SK-N-SH (cell line): ENCODE data around the gene RIMKLA. TPM values are rescaled to one million over a fixed set of nuclear protein-coding genes. Genes with fewer than 3 reads are reported as not detected.

Experiments
- CTCF ChIA-PET: fragments of 300-600, 350-600 bp; formaldehyde crosslinking; extraction: SDS; loops from one replicate; lab custom pipeline; 2021; lab: Yijun Ruan, JAX
- POLR2A ChIA-PET: fragments of 350-600 bp; sonication (Branson Sonifier 250); formaldehyde crosslinking; extraction: SDS; loops from one replicate; lab custom pipeline; 2020; ENCODE audit warnings: antibody characterized with exemption, inconsistent platforms; lab: Yijun Ruan, JAX
- DNase-seq: peaks from one replicate; pipeline ENCODE4 v3.0.0; 2012
- H2AFZ ChIP-seq: fragments of 200-600 bp; sonication (generic); 2 replicates; pipeline ENCODE4 v1.8.1; 2016; ENCODE audit warnings: antibody characterized with exemption, mild to moderate bottlenecking, low read depth
- H3F3A ChIP-seq: fragments of 200-600 bp; sonication (generic); replicated peaks from 2 replicates; pipeline ENCODE3; 2016; ENCODE audit warnings: antibody characterized with exemption, mild to moderate bottlenecking; ENCODE audit not compliant: insufficient read depth
- H3K27ac ChIP-seq, 2 experiments: fragments of 200-500 bp in 1 of 2; fragments of 200-600 bp in 1 of 2; sonication (Bioruptor generic) in 1 of 2; sonication (generic), shearing (Covaris generic) in 1 of 2; 2 replicates each; pipeline versions ENCODE4 v1.5.1 to v1.6.1; 2014 to 2016; ENCODE audit warnings: low read depth in 2 of 2, inconsistent platforms in 1 of 2, low read length in 1 of 2, mild to moderate bottlenecking in 1 of 2, mixed read lengths in 1 of 2
- H3K27me3 ChIP-seq: fragments of 200-600 bp; sonication (generic), shearing (Covaris generic); 2 replicates; pipeline ENCODE4 v1.6.1; 2016; ENCODE audit warnings: mixed run types; ENCODE audit not compliant: insufficient read depth
- H3K36me3 ChIP-seq, 2 experiments: fragments of 200-500 bp in 1 of 2; fragments of 200-600 bp in 1 of 2; sonication (Bioruptor generic) in 1 of 2; sonication (generic) in 1 of 2; replicated peaks in 1 of 2; 2 replicates each; pipeline versions ENCODE3 to v1.5.1; 2014 to 2016; ENCODE audit warnings: low read length in 1 of 2, mild to moderate bottlenecking in 1 of 2; ENCODE audit not compliant: insufficient read depth in 2 of 2, control insufficient read depth in 1 of 2
- H3K4me1 ChIP-seq, 2 experiments: fragments of 200-500 bp in 1 of 2; fragments of 200-600 bp in 1 of 2; sonication (Bioruptor generic) in 1 of 2; sonication (generic), shearing (Covaris generic) in 1 of 2; 2 replicates each; pipeline versions ENCODE4 v1.5.1 to v1.6.1; 2014 to 2016; ENCODE audit warnings: low read depth in 1 of 2, low read length in 1 of 2, mixed run types in 1 of 2; ENCODE audit not compliant: insufficient read depth in 2 of 2, control insufficient read depth in 1 of 2
- H3K4me2 ChIP-seq: fragments of 200-600 bp; sonication (generic), shearing (Covaris generic); 2 replicates; pipeline ENCODE4 v1.6.1; 2017; ENCODE audit warnings: mixed run types
- H3K4me3 ChIP-seq, 2 experiments: fragments of 200-500 bp in 1 of 2; fragments of 200-600 bp in 1 of 2; sonication (Bioruptor generic) in 1 of 2; sonication (generic), shearing (Covaris generic) in 1 of 2; 2 replicates each; pipeline versions ENCODE4 v1.5.1 to v1.8.1; 2014 to 2016; ENCODE audit warnings: low read depth in 2 of 2, inconsistent platforms in 1 of 2, low read length in 1 of 2, mild to moderate bottlenecking in 1 of 2, mixed read lengths in 1 of 2, moderate library complexity in 1 of 2
- H3K79me2 ChIP-seq: fragments of 200-600 bp; sonication (generic); 2 replicates; pipeline ENCODE4 v1.8.1; 2017; ENCODE audit warnings: mild to moderate bottlenecking; ENCODE audit not compliant: insufficient read depth
- H3K9ac ChIP-seq: fragments of 200-600 bp; sonication (generic); 2 replicates; pipeline ENCODE4 v1.6.1; 2017; ENCODE audit warnings: mixed run types
- H3K9me2 ChIP-seq: fragments of 200-600 bp; sonication (generic); 2 replicates; pipeline ENCODE4 v1.6.1; 2017; ENCODE audit warnings: mixed run types
- H3K9me3 ChIP-seq: fragments of 200-600 bp; sonication (generic); 2 replicates; pipeline ENCODE4 v1.6.1; 2017; ENCODE audit warnings: mixed run types, mild to moderate bottlenecking, moderate library complexity
- H4K20me1 ChIP-seq: fragments of 200-600 bp; sonication (generic); 2 replicates; pipeline ENCODE4 v1.6.1; 2017; ENCODE audit warnings: mild to moderate bottlenecking, mixed run types; ENCODE audit not compliant: insufficient read depth
- CTCF ChIP-seq: fragments of 200-600 bp; sonication (generic); IDR thresholded peaks from 2 replicates; pipeline ENCODE4 v1.6.1; 2017; ENCODE audit warnings: antibody characterized with exemption, mild to moderate bottlenecking, moderate library complexity
- ELF1 ChIP-seq: IDR thresholded peaks from 2 replicates; pipeline ENCODE4 v1.4.0; 2012
- FOSL2 ChIP-seq: IDR thresholded peaks from 2 replicates; pipeline ENCODE4 v1.4.0; 2012; ENCODE audit warnings: low read depth, mild to moderate bottlenecking, moderate library complexity, borderline replicate concordance
- MXI1 ChIP-seq: IDR thresholded peaks from 2 replicates; pipeline ENCODE4 v1.6.1; 2012; ENCODE audit warnings: mild to moderate bottlenecking, low read depth, low read length, improper control_type of control experiment
- NFIC ChIP-seq: IDR thresholded peaks from 2 replicates; pipeline ENCODE4 v1.4.0; 2012; ENCODE audit warnings: borderline replicate concordance
- NRF1 ChIP-seq: IDR thresholded peaks from 2 replicates; pipeline ENCODE4 v1.6.1; 2012; ENCODE audit warnings: low read depth, mild to moderate bottlenecking, low read length
- POLR2AphosphoS5 ChIP-seq: IDR thresholded peaks from 2 replicates; pipeline ENCODE4 v1.6.1; 2012; ENCODE audit warnings: low read depth, low read length
- RAD21 ChIP-seq: IDR thresholded peaks from 2 replicates; pipeline ENCODE4 v1.6.1; 2012; ENCODE audit warnings: mild to moderate bottlenecking, low read length
- RCOR1 ChIP-seq: fragments of 150-350 bp; IDR thresholded peaks from 2 replicates; pipeline ENCODE4 v1.6.1; 2017; ENCODE audit warnings: antibody characterized with exemption, low read length
- TAF1 ChIP-seq: IDR thresholded peaks from 2 replicates; pipeline ENCODE4 v1.6.1; 2012; ENCODE audit warnings: low read depth, mild to moderate bottlenecking, low read length, moderate library complexity, borderline replicate concordance
- TCF12 ChIP-seq: IDR thresholded peaks from 2 replicates; pipeline ENCODE4 v1.4.0; 2012
- TEAD4 ChIP-seq: IDR thresholded peaks from 2 replicates; pipeline ENCODE4 v1.4.0; 2012; ENCODE audit warnings: mild to moderate bottlenecking, borderline replicate concordance; ENCODE audit not compliant: insufficient read depth
- WGBS: methylation state at CpG from one replicate; pipeline ENCODE4 v1.1.6; 2017; ENCODE audit warnings: low lambda C conversion rate; 5-methylcytosine and 5-hydroxymethylcytosine counted together
- polyA plus RNA-seq, 3 experiments: library from polyadenylated mRNA; depleted of rRNA; stranded (reverse); fragments of >200 nt; gene quantifications; 2 replicates each; pipeline ENCODE4 v1.2.3, GENCODE V29; 2012

Gene RIMKLA
- polyA plus RNA-seq, 1 of the 3 experiments (the other 2 are of a cell fraction) = 0.08 TPM

GRCh38 chr1:42430286-42431135 lies 49.9 kb downstream of the RIMKLA start:
- DNase-seq = no peak
- Histone ChIP-seq H3K27me3 (no peaks in the 10 kb centered on the region; the same call in 1 of the 2 replicates), H3K9me3 (no peaks in the 10 kb centered on the region), H3K4me1 (no peaks in the 10 kb centered on the region), H3K4me2 (no peak overlapping the region), H4K20me1 (no peaks in the 10 kb centered on the region), H2AFZ (no peak overlapping the region), H3K79me2 (no peaks in the 10 kb centered on the region), H3K4me3 (no peak overlapping the region), H3K36me3 (no peaks in the 10 kb centered on the region), H3F3A (no peaks in the 10 kb centered on the region), H3K9me2 (no peaks in the 10 kb centered on the region), H3K9ac (no peak overlapping the region), H3K27ac (no peak overlapping the region)
- TF ChIP-seq FOSL2 = no peak
- no peak for TF ChIP-seq RCOR1
- no peak for TF ChIP-seq NFIC
- TF ChIP-seq TEAD4 = no peak
- no peak for TF ChIP-seq TAF1
- no peak for TF ChIP-seq TCF12
- TF ChIP-seq CTCF = no peak
- TF ChIP-seq NRF1 = no peak
- TF ChIP-seq MXI1 = no peak
- no peak for TF ChIP-seq ELF1
- POLR2A ChIA-PET = no interaction called here
- 59% methylated on average over 3 of the region's 3 CpGs for WGBS
- CTCF ChIA-PET = interaction anchor here (1.0 kb wide), 1 partner anchor 10 kb away, joined by 4 read pairs; no protein-coding TSS in a partner anchor

- Histone ChIP-seq H3K36me3 (no peaks in the 10 kb centered on the region), H3K4me2 (no peak overlapping the region), H3F3A (no peaks in the 10 kb centered on the region), H3K4me3 (no peak overlapping the region), H3K4me1 (no peaks in the 10 kb centered on the region), H3K9me3 (no peaks in the 10 kb centered on the region), H3K27me3 (no peaks in the 10 kb centered on the region; the same call in 1 of the 2 replicates), H3K9me2 (no peaks in the 10 kb centered on the region), H3K9ac (no peak overlapping the region), H2AFZ (no peak overlapping the region), H3K27ac (no peak overlapping the region), H3K79me2 (no peaks in the 10 kb centered on the region), H4K20me1 (no peaks in the 10 kb centered on the region)
- 48% methylated on average over 3 of the region's 3 CpGs for WGBS
- TF ChIP-seq RAD21 (no peak), NFIC (no peak), POLR2AphosphoS5 (no peak)
- ChIA-PET CTCF (no interaction called here), POLR2A (no interaction called here)
- DNase-seq = no peak
Measured at GRCh38 chr1:42431514-42431913, 50.9 kb downstream of the RIMKLA start.
